NCI-H82 treated with DMSO at 0.1 percent for 48 hours (cell line): ENCODE results near the gene GALNT17.
"Not testable (repeated sequence)": the region's sequence is repeated elsewhere in the genome, so short reads cannot be mapped to it uniquely, and the experiment has no call there.

Experiments used
- DNase-seq: peaks from one replicate; lab custom pipeline; 2025; ENCODE audit not compliant: unreplicated experiment; lab: John Stamatoyannopoulos, UW

Gene GALNT17

DNA sequence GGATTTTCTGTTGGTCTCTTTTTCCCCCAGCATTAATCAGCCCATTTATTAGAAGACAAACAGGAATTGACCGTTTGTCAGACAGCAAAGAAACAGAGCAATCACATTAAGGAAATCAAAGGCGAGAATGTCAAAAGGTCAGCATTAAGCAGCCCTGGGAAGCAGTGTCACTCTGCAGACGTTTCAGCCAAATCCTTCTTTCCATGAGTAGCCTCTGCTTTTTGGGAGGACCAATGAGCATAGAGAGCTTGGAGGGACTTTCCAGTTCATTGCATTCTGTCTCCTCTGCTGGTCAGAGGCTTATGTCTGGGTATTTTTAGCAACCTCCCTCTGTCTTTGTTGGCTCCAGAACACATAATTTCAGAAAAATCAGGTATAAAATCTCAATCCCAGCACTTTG is 481.4 kb downstream of the GALNT17 start:
- peak; percentile 19 for DNase-seq

DNA sequence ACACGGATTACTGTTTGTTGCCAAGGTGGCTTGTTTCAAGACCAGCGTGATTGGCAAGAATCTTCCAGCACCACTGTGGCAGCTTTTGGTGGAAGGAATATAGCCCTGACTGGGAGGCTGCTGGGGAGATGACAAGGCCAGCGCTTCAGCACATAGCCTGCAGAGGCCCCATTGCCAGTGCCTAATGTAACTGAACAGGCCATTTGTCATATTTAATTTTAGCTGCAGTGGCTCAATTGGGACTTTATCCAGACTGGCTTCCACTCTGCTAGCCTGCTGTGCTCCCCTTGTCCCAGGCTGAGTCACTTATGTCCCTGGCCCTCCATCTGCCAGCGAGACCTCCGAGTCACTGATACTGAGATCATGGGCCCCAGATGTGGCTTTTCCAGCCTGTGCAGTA is 483.1 kb downstream of the GALNT17 start:
- peak; percentile 21 for DNase-seq

- no peak for DNase-seq
Observed at GRCh38 chr7:71616217-71616616, 484.3 kb downstream of the GALNT17 start.

- DNase-seq = no peak
Observed at GRCh38 chr7:71618278-71618677, 486.3 kb downstream of the GALNT17 start.

DNA sequence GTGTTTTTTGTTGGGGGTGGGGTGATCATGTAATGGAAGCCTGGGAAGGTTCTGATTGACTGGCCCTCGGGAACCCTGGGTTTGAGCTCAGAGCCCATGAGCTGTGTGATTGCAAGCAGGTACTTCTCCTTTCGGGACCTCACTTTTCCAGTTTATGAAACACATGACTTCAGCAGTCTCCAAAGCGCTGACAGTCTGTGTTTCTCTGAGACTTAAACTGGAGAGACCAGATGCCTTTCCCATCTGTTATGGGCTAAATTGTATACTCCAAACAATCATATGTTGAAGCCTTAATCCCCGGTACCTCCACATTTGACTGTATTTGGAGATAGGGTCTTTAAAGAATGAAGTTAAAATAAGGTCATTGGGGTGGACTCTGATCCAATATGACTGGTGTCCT is 493.6 kb downstream of the GALNT17 start:
- peak; percentile 96 for DNase-seq

- DNase-seq = peak; percentile 61
Observed at GRCh38 chr7:71626206-71626605, 494.3 kb downstream of the GALNT17 start.

DNA sequence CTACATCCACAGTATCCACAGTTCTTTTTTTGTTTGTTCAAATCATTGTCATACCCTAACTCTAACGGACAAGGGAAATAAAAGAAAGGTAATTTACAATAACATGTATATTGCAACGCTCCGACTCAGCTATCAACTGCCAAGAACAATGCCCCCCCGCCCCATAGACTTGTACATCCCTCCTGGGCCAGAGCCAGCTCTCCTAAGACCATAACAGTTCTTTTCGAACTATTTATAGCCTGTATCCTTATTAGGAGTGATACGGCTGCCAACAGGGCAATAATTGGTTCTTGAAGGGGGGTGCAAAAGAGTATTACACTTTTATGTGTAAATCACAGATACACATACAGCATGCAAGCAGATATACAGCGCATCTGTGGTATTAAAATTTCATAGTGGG is 495.7 kb downstream of the GALNT17 start:
- no peak for DNase-seq

GRCh38 chr7:71630516-71630915 is 498.6 kb downstream of the GALNT17 start:
- DNase-seq = no peak

- DNase-seq = no peak
Observed at GRCh38 chr7:71633551-71634008, 501.6 kb downstream of the GALNT17 start.

GRCh38 chr7:71635849-71636248 is 503.9 kb downstream of the GALNT17 start:
- DNase-seq = not testable (repeated sequence)

- DNase-seq = no peak
Observed at GRCh38 chr7:71636329-71636728, 504.4 kb downstream of the GALNT17 start.

DNA sequence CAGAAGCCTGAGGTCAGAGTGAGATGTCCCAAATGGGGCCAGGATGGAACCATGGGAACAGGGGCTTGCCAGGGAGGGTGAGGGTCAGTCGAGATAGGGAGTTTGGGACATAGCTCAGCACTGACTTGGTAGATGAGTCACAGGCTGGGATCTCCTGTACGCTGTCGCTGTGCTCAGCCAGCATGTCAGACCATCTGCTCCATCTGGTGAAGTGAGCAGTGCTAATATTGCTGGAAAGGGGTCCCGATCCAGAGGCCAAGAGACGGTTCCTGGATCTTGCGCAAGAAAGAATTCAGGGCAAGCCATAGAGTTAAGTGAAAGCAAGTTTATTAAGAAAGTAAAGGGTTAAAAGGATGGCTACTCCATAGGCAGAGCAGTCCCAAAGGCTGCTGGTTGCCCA is 505.6 kb downstream of the GALNT17 start:
- DNase-seq = peak; percentile 19

DNA sequence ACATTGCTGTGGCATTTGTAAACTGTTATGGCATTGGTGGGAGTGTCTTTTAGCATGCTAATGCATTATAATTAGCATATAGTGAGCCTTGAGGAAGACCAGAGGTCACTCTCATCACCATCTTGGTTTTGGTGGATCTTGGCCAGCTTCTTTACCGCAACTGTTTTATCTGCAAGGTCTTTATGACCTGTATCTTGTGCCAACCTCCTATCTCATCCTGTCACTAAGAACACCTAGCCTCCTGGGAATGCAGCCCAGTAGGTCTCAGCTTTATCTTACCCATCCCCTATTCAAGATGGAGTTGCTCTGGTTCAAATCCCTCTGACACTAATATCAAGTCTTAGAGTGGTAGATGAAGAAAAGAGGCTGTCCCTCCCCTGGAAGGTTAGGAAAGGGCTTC is 506.2 kb downstream of the GALNT17 start:
- no peak for DNase-seq

DNA sequence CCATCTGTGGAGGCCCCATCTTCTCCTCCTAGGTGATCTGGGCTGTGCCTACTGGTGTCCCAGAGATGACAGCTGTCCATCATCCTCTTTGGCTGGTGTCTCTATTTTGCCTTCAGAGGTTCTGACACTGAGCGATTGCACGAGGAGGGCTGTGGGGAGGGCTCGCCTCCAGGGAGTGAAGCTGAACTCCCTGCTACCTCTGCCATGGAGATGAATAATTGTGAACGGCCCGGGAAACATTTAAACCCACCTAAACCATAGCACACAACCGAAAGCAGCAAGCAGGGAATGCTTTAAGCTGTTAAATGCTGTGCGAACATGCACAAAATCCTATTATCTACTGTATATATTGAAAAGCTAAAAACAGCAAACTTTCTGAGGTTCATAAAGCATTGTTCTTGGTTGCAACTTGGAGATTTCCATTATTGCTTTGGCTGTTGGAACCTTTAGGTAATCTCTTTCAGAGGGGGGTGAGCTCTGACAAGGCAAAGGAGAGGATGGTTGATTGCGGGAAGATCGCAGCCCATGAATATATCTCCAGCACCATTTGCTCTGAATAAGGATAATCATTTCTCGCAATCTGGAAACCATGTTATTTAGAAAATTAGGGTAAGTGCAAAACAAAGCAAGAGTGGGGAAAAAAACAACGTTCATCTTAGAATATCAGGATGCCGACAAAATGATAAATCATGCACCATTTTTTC is 507.6 kb downstream of the GALNT17 start:
- DNase-seq = no peak

- not testable (repeated sequence) for DNase-seq
Observed at GRCh38 chr7:71643031-71643430, 511.1 kb downstream of the GALNT17 start.

DNA sequence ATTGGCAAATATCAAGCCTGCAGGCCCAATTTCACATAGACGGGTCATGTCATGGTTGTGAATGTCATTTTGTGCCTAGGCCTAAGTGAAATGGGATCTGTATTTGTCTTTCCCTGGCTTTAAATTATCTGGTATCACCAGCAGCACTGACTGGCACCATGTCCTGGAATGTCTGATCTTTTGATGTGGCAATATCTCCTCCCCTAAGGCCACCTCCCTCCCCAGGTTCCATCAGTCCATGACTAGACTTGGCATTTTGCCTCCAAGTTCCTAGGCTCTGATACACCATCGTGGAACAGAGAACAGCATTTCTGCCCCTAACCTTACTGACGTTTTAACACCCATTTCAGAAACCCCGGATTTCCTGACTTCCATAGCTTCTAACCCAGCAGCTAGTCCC is 513.9 kb downstream of the GALNT17 start:
- no peak for DNase-seq

DNA sequence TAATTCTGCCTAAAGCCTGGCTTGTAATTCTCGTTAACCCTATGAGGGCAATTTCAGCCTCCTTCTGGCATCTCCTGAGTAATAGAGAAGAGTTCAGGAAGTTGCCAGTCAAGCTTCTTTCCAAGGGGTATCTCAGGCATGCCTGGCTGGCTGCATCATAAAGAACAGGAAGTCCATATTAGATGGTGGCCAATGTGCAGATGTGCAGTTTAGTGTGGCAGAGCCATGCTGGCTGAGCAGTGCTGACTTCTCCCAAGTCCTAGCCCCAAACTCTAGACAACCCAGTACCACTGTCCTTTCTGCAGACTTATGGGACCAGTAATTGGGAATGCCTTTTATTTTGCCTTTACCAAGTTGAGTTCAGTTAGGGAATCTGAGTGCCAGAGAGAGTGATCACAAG is 517.9 kb downstream of the GALNT17 start:
- no peak for DNase-seq

- DNase-seq = no peak
Observed at GRCh38 chr7:71650653-71651337, 518.9 kb downstream of the GALNT17 start.

- DNase-seq = no peak
Observed at GRCh38 chr7:71652510-71652909, 520.6 kb downstream of the GALNT17 start.

- DNase-seq = no peak
Observed at GRCh38 chr7:71657386-71657785, 525.4 kb downstream of the GALNT17 start.

- no peak for DNase-seq
Observed at GRCh38 chr7:71659622-71660021, 527.7 kb downstream of the GALNT17 start.

- no peak for DNase-seq
Observed at GRCh38 chr7:71661671-71662224, 529.8 kb downstream of the GALNT17 start.
